HCT116 (cell line): ENCODE measurements around the gene TBC1D30. TPM values are rescaled to one million over a fixed set of nuclear protein-coding genes. Genes with fewer than 3 reads are reported as not detected.

ENCODE experiments used
- ATAC-seq: fragments of 200-7000 bp; cut with Tn5 transposase; 2 replicates; pipeline ENCODE4 v1.9.1; 2020; ENCODE audit warnings: mild to moderate bottlenecking, moderate library complexity
- BruUV-seq: library from RNA; stranded (reverse); fragments of 400-500 nt; replicated peaks from 2 replicates; lab custom pipeline; 2021; lab: Mats Ljungman, UMichigan
- CTCF ChIA-PET: fragments of 300-600 bp; sonication (Branson Sonifier 250); formaldehyde crosslinking; loops from one replicate; lab custom pipeline; 2021; ENCODE audit warnings: antibody characterized with exemption; lab: Charles Lee
- POLR2A ChIA-PET: fragments of 300-600, 350-600 bp; sonication (Branson Sonifier 250); formaldehyde crosslinking; loops from one replicate; lab custom pipeline; 2021; ENCODE audit warnings: antibody characterized with exemption; lab: Charles Lee
- RAD21 ChIA-PET, 2 experiments: fragments of 300-600 bp; sonication (Branson Sonifier 250); formaldehyde crosslinking; loops; one replicate each; lab custom pipeline; 2023; ENCODE audit warnings: low total read pairs in 2 of 2; ENCODE audit not compliant: uncharacterized antibody in 2 of 2, unreplicated experiment in 2 of 2, low non-redundant PET in 1 of 2; lab: Charles Lee
- DNase-seq: peaks from one replicate; pipeline ENCODE4 v3.0.0-alpha.2; 2010; ENCODE audit warnings: low read depth, low spot score
- H2AFZ ChIP-seq: fragments of 200-600 bp; shearing (Covaris generic), sonication (generic); 2 replicates; pipeline ENCODE4 v1.6.1; 2017; ENCODE audit warnings: low read depth, mixed run types, mixed read lengths, antibody characterized with exemption, low read length; ENCODE audit not compliant: poor library complexity, severe bottlenecking
- H3K27ac ChIP-seq: 2 replicates; pipeline ENCODE4 v1.5.1; 2012; ENCODE audit warnings: low read depth, low read length
- H3K27me3 ChIP-seq: fragments of 200-600 bp; sonication (generic); 2 replicates; pipeline ENCODE4 v1.6.1; 2016; ENCODE audit warnings: mixed run types, low read length, mixed read lengths; ENCODE audit not compliant: insufficient read depth
- H3K36me3 ChIP-seq, 2 experiments: fragments of 200-500 bp in 1 of 2; fragments of 200-600 bp in 1 of 2; sonication (Bioruptor generic) in 1 of 2; sonication (generic) in 1 of 2; 2 replicates each; pipeline versions ENCODE4 v1.5.1 to v1.6.1; 2014 to 2016; ENCODE audit warnings: low read length in 2 of 2, inconsistent platforms in 1 of 2, mixed read lengths in 1 of 2, mixed run types in 1 of 2; ENCODE audit not compliant: insufficient read depth in 2 of 2, control insufficient read depth in 1 of 2
- H3K4me1 ChIP-seq, 2 experiments: fragments of 200-600 bp in 1 of 2; sonication (generic) in 1 of 2; 2 replicates each; pipeline versions ENCODE4 v1.5.1 to v1.6.1; 2012 to 2017; ENCODE audit warnings: low read length in 2 of 2, inconsistent platforms in 1 of 2, mild to moderate bottlenecking in 1 of 2, mixed read lengths in 1 of 2, mixed run types in 1 of 2, moderate library complexity in 1 of 2; ENCODE audit not compliant: insufficient read depth in 2 of 2, control insufficient read depth in 1 of 2
- H3K4me2 ChIP-seq: fragments of 200-600 bp; sonication (generic); 2 replicates; pipeline ENCODE4 v1.6.1; 2017; ENCODE audit warnings: mixed run types, low read length, mixed read lengths
- H3K4me3 ChIP-seq, 2 experiments: fragments of 200-600 bp in 1 of 2; sonication (generic) in 1 of 2; replicated peaks in 1 of 2; 2 replicates each; pipeline ENCODE4 v1.5.1; 2011 to 2016; ENCODE audit warnings: low read length in 2 of 2, control low read depth in 1 of 2, low read depth in 1 of 2, mild to moderate bottlenecking in 1 of 2, mixed read lengths in 1 of 2, mixed run types in 1 of 2
- H3K79me2 ChIP-seq: fragments of 200-600 bp; sonication (generic); 2 replicates; pipeline ENCODE4 v1.6.1; 2017; ENCODE audit warnings: mild to moderate bottlenecking, mixed run types, low read length, moderate library complexity, mixed read lengths; ENCODE audit not compliant: insufficient read depth
- H3K9ac ChIP-seq: fragments of 200-600 bp; sonication (generic); 2 replicates; pipeline ENCODE4 v1.6.1; 2016; ENCODE audit warnings: low read length, mixed read lengths
- H3K9me2 ChIP-seq: fragments of 200-600 bp; sonication (generic), shearing (Covaris generic); 2 replicates; pipeline ENCODE4 v1.6.1; 2017; ENCODE audit warnings: mixed run types, mild to moderate bottlenecking, moderate library complexity; ENCODE audit not compliant: insufficient read depth
- H3K9me3 ChIP-seq, 2 experiments: fragments of 200-500 bp in 1 of 2; fragments of 200-600 bp in 1 of 2; sonication (Bioruptor generic) in 1 of 2; sonication (generic) in 1 of 2; 2 replicates each; pipeline ENCODE4 v1.6.1; 2014 to 2017; ENCODE audit warnings: low read length in 2 of 2, mixed read lengths in 2 of 2, inconsistent platforms in 1 of 2, low read depth in 1 of 2, mild to moderate bottlenecking in 1 of 2, mixed run types in 1 of 2, moderate library complexity in 1 of 2; ENCODE audit not compliant: control insufficient read depth in 1 of 2, insufficient read depth in 1 of 2
- H4K20me1 ChIP-seq: fragments of 200-600 bp; sonication (generic), shearing (Covaris generic); 2 replicates; pipeline ENCODE4 v1.6.1; 2017; ENCODE audit warnings: mixed run types, mild to moderate bottlenecking, moderate library complexity; ENCODE audit not compliant: insufficient read depth
- EGR1 ChIP-seq: IDR thresholded peaks from 2 replicates; pipeline ENCODE4 v1.6.1; 2012; ENCODE audit warnings: low read depth
- RAD21 ChIP-seq: IDR thresholded peaks from 2 replicates; pipeline ENCODE4 v1.6.1; 2012; ENCODE audit warnings: low read depth, mild to moderate bottlenecking
- REST ChIP-seq: IDR thresholded peaks from 2 replicates; pipeline ENCODE4 v1.6.1; 2012; ENCODE audit warnings: low read depth
- YY1 ChIP-seq: IDR thresholded peaks from 2 replicates; pipeline ENCODE4 v1.6.1; 2011; ENCODE audit warnings: low read length, low read depth, moderate library complexity, mild to moderate bottlenecking; ENCODE audit not compliant: insufficient replicate concordance; ENCODE audit errors: extremely low read depth
- intact Hi-C: fragments of 100-400 bp; cut with micrococcal nuclease; formaldehyde crosslinking; loops from 2 replicates; pipeline ENCODE4 v1.10.0; 2022
- total RNA-seq: library from RNA; stranded (reverse); gene quantifications from one replicate; pipeline ENCODE4 v1.2.1, GENCODE V29; 2021; ENCODE audit not compliant: unreplicated experiment

Gene TBC1D30
- total RNA-seq, 1 experiment from 2014 or later: 24.1 TPM

GRCh38 chr12:64916411-64917261 is 92.2 kb downstream of the TBC1D30 start:
- no peak for TF ChIP-seq EGR1
- no peak for TF ChIP-seq RAD21
- intact Hi-C loops: no loop called here
- Histone ChIP-seq H3K36me3 (no peaks in the 10 kb centered on the region), H3K4me1 (no peaks in the 10 kb centered on the region), H4K20me1 (no peaks in the 10 kb centered on the region; the same call in 1 of the 2 replicates), H2AFZ (no peak overlapping the region), H3K27ac (no peak overlapping the region), H3K79me2 (no peaks in the 10 kb centered on the region), H3K4me3 (no peak overlapping the region), H3K9me3 (no peaks in the 10 kb centered on the region), H3K9me2 (no peaks in the 10 kb centered on the region), H3K27me3 (no peaks in the 10 kb centered on the region), H3K4me2 (no peak overlapping the region), H3K9ac (no peak overlapping the region)
- ChIA-PET RAD21 (no interaction called here), CTCF (no interaction called here), POLR2A (no interaction called here)
- no TSS peak for BruUV-seq
- DNase-seq (no peak), ATAC-seq (no peak)

DNA sequence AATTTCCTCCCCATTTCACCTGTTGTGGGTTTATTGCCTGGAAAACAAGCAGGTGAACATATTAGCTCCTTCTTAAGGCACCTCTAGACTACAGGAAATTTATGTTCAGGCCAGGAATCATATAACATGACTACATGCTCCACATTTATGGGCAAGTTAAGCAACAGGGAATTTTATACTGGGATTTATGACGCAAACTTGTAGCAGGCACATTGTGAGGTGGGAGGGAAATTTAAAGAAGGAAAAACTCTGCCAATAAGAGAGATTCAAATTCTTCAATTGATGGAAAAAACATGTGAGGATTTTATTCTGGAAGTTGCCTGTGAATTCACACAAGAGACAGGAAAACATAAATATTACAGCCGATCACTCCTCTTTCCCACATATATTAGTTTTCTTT is 93.9 kb downstream of the TBC1D30 start:
- ChIA-PET RAD21 (no interaction called here), CTCF (no interaction called here)
- BruUV-seq: no TSS peak

More for the DNA sequence above, 93.9 kb downstream of the TBC1D30 start:
- TF ChIP-seq YY1: no peak
- no peak for TF ChIP-seq RAD21
- no peak for TF ChIP-seq REST
- H3K4me3 ChIP-seq: no peak overlapping the region
- no peak overlapping the region for H3K4me2 ChIP-seq
- H3K9ac ChIP-seq: no peak overlapping the region
- H3K27ac ChIP-seq: no peak overlapping the region
- no peak for DNase-seq
- H3K4me1 ChIP-seq: no peaks in the 10 kb centered on the region
- no peaks in the 10 kb centered on the region for H3K9me3 ChIP-seq
- no peak for ATAC-seq
- no peaks in the 10 kb centered on the region for H3K79me2 ChIP-seq
- no peaks in the 10 kb centered on the region for H3K9me2 ChIP-seq
- no peak overlapping the region for H2AFZ ChIP-seq
- H3K27me3 ChIP-seq: no peaks in the 10 kb centered on the region
- POLR2A ChIA-PET: no interaction called here
- no peaks in the 10 kb centered on the region; the same call in 1 of the 2 replicates for H4K20me1 ChIP-seq
- intact Hi-C loops: no loop called here
- H3K36me3 ChIP-seq: no peaks in the 10 kb centered on the region
